T-cell (primary cell): Measurements from ENCODE around the gene ARMH1. TPM values are rescaled to one million over a fixed set of nuclear protein-coding genes. Genes with fewer than 3 reads are reported as not detected.

Experiments used
- ATAC-seq, 4 experiments: fragments of 200-7000 bp in 3 of 4; fragments of 150-1000 bp in 1 of 4; cut with Tn5 transposase; replicated peaks in 1 of 4; 1 replicate in 3 of 4; 2 replicates in 1 of 4; pipeline ENCODE4 v1.10.0; 2021; ENCODE audit warnings: moderate library complexity in 3 of 4, mild to moderate bottlenecking in 2 of 4, moderate number of reproducible peaks in 1 of 4
- CTCF ChIA-PET, 2 donors: fragments of 300-600 bp; sonication (Branson Sonifier 250); formaldehyde crosslinking; loops; one replicate each; lab custom pipeline; 2022; ENCODE audit warnings: antibody characterized with exemption in 2 of 2; lab: Charles Lee
- POLR2A ChIA-PET, 2 donors: fragments of 300-600 bp; sonication (Branson Sonifier 250); formaldehyde crosslinking; loops; one replicate each; lab custom pipeline; 2022; ENCODE audit warnings: antibody characterized with exemption in 2 of 2; lab: Charles Lee
- DNase-seq, 35 experiments: peaks; one replicate each; pipeline versions ENCODE4 v3.0.0 to v3.0.0-alpha.2; 2013 to 2023
- H3K27ac ChIP-seq: one replicate; pipeline ENCODE4 v1.5.1; 2013; ENCODE audit warnings: low read length
- H3K27me3 ChIP-seq, 2 experiments: replicated peaks in 1 of 2; 1 replicate in 1 of 2; 2 replicates in 1 of 2; pipeline versions ENCODE4 v1.6.1 to v1.7.0; 2013; ENCODE audit warnings: low read length in 1 of 2, mixed read lengths in 1 of 2; ENCODE audit not compliant: control insufficient read depth in 2 of 2, insufficient read depth in 2 of 2; ENCODE audit errors: extremely low read depth in 1 of 2
- H3K36me3 ChIP-seq, 2 donors: 1 replicate in 1 of 2; 2 replicates in 1 of 2; pipeline versions ENCODE4 v1.6.1 to v1.7.0; 2013; ENCODE audit warnings: low read length in 1 of 2; ENCODE audit not compliant: control insufficient read depth in 2 of 2, insufficient read depth in 1 of 2; ENCODE audit errors: extremely low read depth in 1 of 2
- H3K4me1 ChIP-seq, 2 experiments: 1 replicate in 1 of 2; 2 replicates in 1 of 2; pipeline versions ENCODE4 v1.6.1 to v1.7.0; 2013; ENCODE audit warnings: low read length in 2 of 2, mixed read lengths in 1 of 2; ENCODE audit not compliant: insufficient read depth in 2 of 2, control insufficient read depth in 1 of 2; ENCODE audit errors: extremely low read depth in 1 of 2
- H3K4me3 ChIP-seq, 2 donors: 1 replicate in 1 of 2; 2 replicates in 1 of 2; pipeline versions ENCODE4 v1.5.1 to v1.7.0; 2013; ENCODE audit warnings: mild to moderate bottlenecking in 2 of 2, low read length in 1 of 2, moderate library complexity in 1 of 2; ENCODE audit not compliant: control insufficient read depth in 1 of 2; ENCODE audit errors: extremely low read depth in 1 of 2
- H3K9me3 ChIP-seq: 2 replicates; pipeline ENCODE4 v1.7.0; 2013
- H3K27ac Mint-ChIP-seq, 2 donors: one replicate each; pipeline ENCODE4 v1.8.0; 2020 to 2021; ENCODE audit warnings: mild to moderate bottlenecking in 2 of 2, mixed read lengths in 2 of 2
- H3K27me3 Mint-ChIP-seq, 2 donors: one replicate each; pipeline ENCODE4 v1.8.0; 2021 to 2022; ENCODE audit warnings: mixed read lengths in 2 of 2
- H3K36me3 Mint-ChIP-seq: one replicate; pipeline ENCODE4 v1.8.0; 2021; ENCODE audit warnings: mixed read lengths
- H3K4me1 Mint-ChIP-seq, 3 donors: one replicate each; pipeline ENCODE4 v1.8.0; 2020 to 2022; ENCODE audit warnings: mixed read lengths in 3 of 3, mild to moderate bottlenecking in 1 of 3
- H3K4me3 Mint-ChIP-seq, 3 donors: one replicate each; pipeline ENCODE4 v1.8.0; 2020 to 2022; ENCODE audit warnings: mild to moderate bottlenecking in 3 of 3, mixed read lengths in 3 of 3, moderate library complexity in 3 of 3
- H3K9me3 Mint-ChIP-seq, 3 donors: one replicate each; pipeline ENCODE4 v1.8.0; 2020 to 2022; ENCODE audit warnings: mixed read lengths in 3 of 3
- WGBS: methylation state at CpG from one replicate; pipeline ENCODE4 v1.1.5; 2013; ENCODE audit warnings: missing lambda C conversion rate; ENCODE audit not compliant: insufficient coverage; 5-methylcytosine and 5-hydroxymethylcytosine counted together
- total RNA-seq, 35 experiments: library from RNA in 6 of 35; stranded (reverse) in 6 of 35; fragments of 120-200 nt in 1 of 35; gene quantifications; one replicate each; pipeline versions ENCODE4 v1.2.1 to v1.2.4 and lab custom pipeline; 2013 to 2026

ARMH1 gene
- total RNA-seq, 5 donors from 2014 or later (not counting 1 experiment from before 2014, with no cell fraction given): 49.5 to 102 (median 89.7) TPM

- POLR2A ChIA-PET: no interaction called here
Measured at GRCh38 chr1:44636688-44637598, 37.6 kb upstream of the ARMH1 start.

GRCh38 chr1:44637702-44638411, 36.7 kb upstream of the ARMH1 start:
- ChIA-PET POLR2A (no interaction called here), CTCF (no interaction called here)
- ATAC-seq: no peak
- DNase-seq: no peak
- Mint-ChIP-seq H3K27ac (no peak overlapping the region), H3K36me3 (peaks cover 49% of the 10 kb centered on the region), H3K4me3 (no peak overlapping the region), H3K27me3 (no peaks in the 10 kb centered on the region), H3K4me1 (peaks cover 33 to 36% (median 36%) of the 10 kb centered on the region in 3 donors), H3K9me3 (no peaks in the 10 kb centered on the region)
- H3K4me1 ChIP-seq: peaks cover 4 to 19% of the 10 kb centered on the region in 2 experiments
- H3K4me3 ChIP-seq: no peak overlapping the region
- peaks cover 34 to 98% of the 10 kb centered on the region in 2 donors for H3K36me3 ChIP-seq
- no peaks in the 10 kb centered on the region for H3K9me3 ChIP-seq
- no peaks in the 10 kb centered on the region for H3K27me3 ChIP-seq
- WGBS: 97% methylated on average over 23 of the region's 27 CpGs
- no peak overlapping the region for H3K27ac ChIP-seq

More at GRCh38 chr1:44636688-44637598, 37.6 kb upstream of the ARMH1 start:
- WGBS: 95% methylated on average over 11 of the region's 13 CpGs
- no peak for DNase-seq
- Histone ChIP-seq H3K27me3 (no peaks in the 10 kb centered on the region), H3K4me3 (no peak overlapping the region), H3K36me3 (peaks cover 33 to 90% of the 10 kb centered on the region in 2 donors), H3K4me1 (peaks cover 4 to 25% of the 10 kb centered on the region in 2 experiments), H3K27ac (no peak overlapping the region), H3K9me3 (no peaks in the 10 kb centered on the region)
- no peak overlapping the region for H3K27ac Mint-ChIP-seq
- H3K4me1 Mint-ChIP-seq: peaks cover 30 to 42% (median 38%) of the 10 kb centered on the region in 3 donors
- no peak for ATAC-seq
- H3K4me3 Mint-ChIP-seq: no peak overlapping the region
- no peaks in the 10 kb centered on the region for H3K9me3 Mint-ChIP-seq
- CTCF ChIA-PET: no interaction called here
- no peaks in the 10 kb centered on the region for H3K27me3 Mint-ChIP-seq
- peaks cover 44% of the 10 kb centered on the region for H3K36me3 Mint-ChIP-seq

- Histone ChIP-seq H3K4me1 (peaks cover 0 to 2% of the 10 kb centered on the region in 2 experiments), H3K4me3 (no peak overlapping the region), H3K27ac (no peak overlapping the region), H3K36me3 (peaks cover 30 to 98% of the 10 kb centered on the region in 2 donors), H3K9me3 (no peaks in the 10 kb centered on the region), H3K27me3 (no peaks in the 10 kb centered on the region)
- Mint-ChIP-seq H3K4me3 (no peak overlapping the region), H3K27ac (no peak overlapping the region), H3K27me3 (no peaks in the 10 kb centered on the region), H3K9me3 (no peaks in the 10 kb centered on the region), H3K4me1 (peaks cover 11 to 15% (median 11%) of the 10 kb centered on the region in 3 donors), H3K36me3 (peaks cover 49% of the 10 kb centered on the region)
- DNase-seq (no peak), ATAC-seq (no peak)
- POLR2A ChIA-PET: no interaction called here
- WGBS: 97% methylated on average over 22 of the region's 24 CpGs
- CTCF ChIA-PET: no interaction called here
Measured at GRCh38 chr1:44640200-44640853, 34.2 kb upstream of the ARMH1 start.

- H3K36me3 ChIP-seq: peaks cover 35 to 98% of the 10 kb centered on the region in 2 donors
- Mint-ChIP-seq H3K4me1 (peaks cover 4 to 14% (median 6%) of the 10 kb centered on the region in 3 donors), H3K4me3 (no peak overlapping the region), H3K36me3 (peaks cover 40% of the 10 kb centered on the region), H3K27ac (peak overlapping the region in 1 of 2 donors; percentile 73), H3K9me3 (no peaks in the 10 kb centered on the region), H3K27me3 (no peaks in the 10 kb centered on the region)
- H3K27ac ChIP-seq: no peak overlapping the region
- no peaks in the 10 kb centered on the region for H3K27me3 ChIP-seq
- H3K4me3 ChIP-seq: no peak overlapping the region
- peaks cover 0 to 2% of the 10 kb centered on the region in 2 experiments for H3K4me1 ChIP-seq
- no peaks in the 10 kb centered on the region for H3K9me3 ChIP-seq
- ChIA-PET CTCF (interaction anchor here in 1 of 2 donors (0.5 to 1.0 kb wide), 2 partner anchors 9 to 10 kb away, joined by 8 to 10 read pairs; no protein-coding TSS in a partner anchor), POLR2A (no interaction called here)
- 94% methylated on average over 7 of the region's 12 CpGs for WGBS
- DNase-seq (no peak), ATAC-seq (no peak)
Measured at GRCh38 chr1:44641126-44642102, 33.1 kb upstream of the ARMH1 start.

GRCh38 chr1:44642255-44642654, 32.3 kb upstream of the ARMH1 start:
- H3K9me3 ChIP-seq: no peaks in the 10 kb centered on the region
- peaks cover 28 to 98% of the 10 kb centered on the region in 2 donors for H3K36me3 ChIP-seq
- Mint-ChIP-seq H3K27me3 (no peaks in the 10 kb centered on the region), H3K9me3 (no peaks in the 10 kb centered on the region), H3K36me3 (peaks cover 37% of the 10 kb centered on the region), H3K4me1 (peaks cover 2 to 14% (median 6%) of the 10 kb centered on the region in 3 donors), H3K4me3 (no peak overlapping the region), H3K27ac (no peak overlapping the region)
- WGBS: 100% methylated on average over 2 of the region's 2 CpGs
- H3K27me3 ChIP-seq: no peaks in the 10 kb centered on the region
- H3K27ac ChIP-seq: no peak overlapping the region
- H3K4me1 ChIP-seq: peaks cover 0 to 2% of the 10 kb centered on the region in 2 experiments
- ATAC-seq: no peak
- ChIA-PET POLR2A (no interaction called here), CTCF (interaction anchor here in 1 of 2 donors (0.6 kb wide), 1 partner anchor 73 kb away, joined by 4 read pairs; no protein-coding TSS in a partner anchor)
- no peak overlapping the region for H3K4me3 ChIP-seq
- DNase-seq: no peak
